Erythroblast (primary cell): ENCODE measurements around the gene KRTAP10-4.

Experiments used
- GATA1 ChIP-seq: IDR thresholded peaks from 2 replicates; pipeline ENCODE4 v1.6.1; 2011; ENCODE audit warnings: low read depth, mild to moderate bottlenecking, control low read depth, low read length, moderate library complexity
- POLR2A ChIP-seq: IDR thresholded peaks from 2 replicates; pipeline ENCODE4 v1.6.1; 2011; ENCODE audit warnings: mild to moderate bottlenecking, low read length

DNA sequence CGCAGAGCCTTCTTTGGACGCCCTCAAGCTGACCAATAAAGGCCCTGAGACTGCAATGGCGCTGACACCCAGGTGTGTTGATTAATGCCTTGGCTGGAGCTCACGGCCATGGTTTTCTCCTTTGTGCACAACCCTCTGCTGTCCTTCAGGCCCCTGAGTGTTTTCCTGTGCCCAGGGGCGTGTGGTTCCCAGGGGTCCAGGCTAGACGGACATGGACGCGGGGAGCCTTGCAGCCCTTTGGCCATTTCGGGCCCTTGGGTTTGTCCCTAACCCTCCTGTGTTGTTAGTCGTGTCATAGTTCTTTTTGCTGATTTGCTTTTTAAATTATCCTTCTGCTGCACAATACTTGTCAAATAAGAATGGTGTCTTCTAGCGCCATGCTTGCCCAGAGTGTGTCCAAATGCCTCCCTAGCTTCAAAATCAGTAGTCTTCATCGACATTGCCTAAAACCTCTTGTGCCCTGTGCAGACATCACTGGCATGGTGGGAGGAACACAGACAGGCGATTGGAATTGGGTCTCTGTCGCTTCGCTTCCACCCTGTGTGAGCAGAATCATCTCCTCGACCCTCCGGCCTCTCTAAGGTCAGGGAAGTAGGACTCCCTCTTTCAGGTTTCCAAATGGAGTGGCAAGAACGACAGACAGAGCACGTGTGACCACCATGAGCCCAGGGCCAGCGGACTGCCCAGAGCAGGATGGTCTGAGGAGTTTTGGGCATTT lies 1.9 kb downstream of the KRTAP10-4 start:
- TF ChIP-seq POLR2A (no peak), GATA1 (no peak)
